HTR-8/SVneo (cell line): ENCODE data around the gene STK39.

ENCODE experiments used
- DNase-seq: peaks from one replicate; pipeline ENCODE4 v3.0.0; 2011; ENCODE audit warnings: low spot score, mixed read lengths; ENCODE audit not compliant: insufficient read length
- FAIRE-seq: peaks from 2 replicates; lab custom pipeline; 2011; peaks lifted over from hg19 to GRCh38; lab: Jason Lieb, UNC

The STK39 gene

DNA sequence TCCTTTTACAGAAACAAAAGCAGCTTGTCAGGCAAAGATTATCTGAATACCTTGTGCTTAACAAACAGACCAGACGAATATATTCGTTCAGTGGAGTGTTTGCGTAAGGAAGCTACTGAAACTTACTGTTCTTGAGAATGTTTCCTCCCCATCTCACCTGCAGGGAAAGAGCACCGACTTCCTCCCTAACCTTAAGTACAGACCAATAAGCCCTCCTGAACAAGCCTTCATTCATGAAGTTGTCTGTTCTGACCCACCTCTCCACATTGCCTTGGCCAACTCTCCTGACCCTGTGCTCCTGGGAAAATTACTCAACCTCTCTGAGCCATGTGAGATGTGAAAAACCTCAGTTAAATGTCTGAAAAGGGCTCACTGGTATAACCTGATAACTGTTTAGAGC lies 35.2 kb downstream of the STK39 start:
- FAIRE-seq (no peak), DNase-seq (no peak)

DNA sequence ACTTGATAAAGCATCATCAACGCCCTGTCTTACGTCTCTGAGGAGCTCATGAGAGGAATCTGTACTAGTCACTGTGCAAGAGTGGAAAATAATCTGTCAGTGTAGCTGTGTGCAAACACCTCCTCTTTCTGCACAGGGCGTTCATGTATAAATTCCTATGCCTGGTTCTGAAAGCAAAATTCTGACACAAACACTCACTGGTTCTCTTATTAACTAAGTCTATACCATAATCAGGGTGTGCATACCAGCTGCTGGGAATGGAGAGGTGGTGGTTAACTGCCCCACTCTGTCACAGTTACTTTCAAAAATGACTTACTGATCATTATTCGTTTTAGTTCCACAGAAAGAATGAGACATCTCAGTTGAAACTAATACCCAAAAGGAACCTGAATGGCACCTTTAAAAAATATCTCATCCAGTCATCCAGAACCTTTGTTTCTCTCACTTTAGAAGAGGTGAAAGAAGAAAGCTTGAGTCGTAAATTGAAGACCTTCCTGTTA lies 35.7 kb downstream of the STK39 start:
- DNase-seq, result no peak
- FAIRE-seq, result no peak

- DNase-seq (peak; percentile 82), FAIRE-seq (no peak)
These were observed 36.4 kb downstream of the STK39 start for GRCh38 chr2:168210895-168211570.

- DNase-seq (no peak), FAIRE-seq (no peak)
These were observed 37.0 kb downstream of the STK39 start for GRCh38 chr2:168210216-168210894.

DNA sequence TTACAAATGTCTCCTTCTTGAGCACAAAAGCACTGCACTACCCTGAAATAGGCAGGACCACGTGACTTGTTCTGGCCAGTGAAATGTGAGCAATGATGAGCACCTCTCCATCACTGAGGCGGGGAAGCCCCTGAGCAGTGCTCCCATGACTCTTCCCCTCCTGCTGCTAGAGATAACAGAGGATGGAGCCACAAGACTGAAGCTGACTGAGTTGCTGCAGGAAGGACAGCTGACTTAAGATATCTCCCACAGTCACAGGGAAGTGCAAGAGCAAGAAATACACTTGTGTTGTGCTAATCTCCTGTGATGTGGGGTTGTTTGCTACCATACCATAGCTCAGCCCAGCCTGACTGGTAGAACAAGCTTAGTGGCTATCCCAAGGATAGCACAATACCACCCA lies 38.7 kb downstream of the STK39 start:
- FAIRE-seq (no peak), DNase-seq (no peak)

DNA sequence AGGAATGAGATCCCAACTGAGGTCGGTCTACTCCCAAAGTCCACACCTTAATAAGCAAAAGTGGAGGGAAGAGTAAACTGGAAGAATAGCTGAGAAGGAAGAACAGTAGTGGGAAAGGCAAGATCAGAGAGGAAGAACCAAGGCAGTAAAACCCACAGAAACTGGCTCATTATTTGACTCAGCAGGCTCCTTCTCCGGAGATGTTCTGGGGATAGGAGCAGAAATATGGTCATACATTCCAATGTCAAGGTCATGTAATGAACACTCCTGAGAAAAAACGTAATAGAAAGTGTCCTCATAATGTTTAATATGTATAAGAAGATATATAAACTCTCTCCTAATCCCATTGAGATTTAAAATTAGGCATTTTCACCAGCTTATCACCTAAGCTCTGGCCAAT lies 39.5 kb downstream of the STK39 start:
- FAIRE-seq, result no peak
- no peak for DNase-seq

DNA sequence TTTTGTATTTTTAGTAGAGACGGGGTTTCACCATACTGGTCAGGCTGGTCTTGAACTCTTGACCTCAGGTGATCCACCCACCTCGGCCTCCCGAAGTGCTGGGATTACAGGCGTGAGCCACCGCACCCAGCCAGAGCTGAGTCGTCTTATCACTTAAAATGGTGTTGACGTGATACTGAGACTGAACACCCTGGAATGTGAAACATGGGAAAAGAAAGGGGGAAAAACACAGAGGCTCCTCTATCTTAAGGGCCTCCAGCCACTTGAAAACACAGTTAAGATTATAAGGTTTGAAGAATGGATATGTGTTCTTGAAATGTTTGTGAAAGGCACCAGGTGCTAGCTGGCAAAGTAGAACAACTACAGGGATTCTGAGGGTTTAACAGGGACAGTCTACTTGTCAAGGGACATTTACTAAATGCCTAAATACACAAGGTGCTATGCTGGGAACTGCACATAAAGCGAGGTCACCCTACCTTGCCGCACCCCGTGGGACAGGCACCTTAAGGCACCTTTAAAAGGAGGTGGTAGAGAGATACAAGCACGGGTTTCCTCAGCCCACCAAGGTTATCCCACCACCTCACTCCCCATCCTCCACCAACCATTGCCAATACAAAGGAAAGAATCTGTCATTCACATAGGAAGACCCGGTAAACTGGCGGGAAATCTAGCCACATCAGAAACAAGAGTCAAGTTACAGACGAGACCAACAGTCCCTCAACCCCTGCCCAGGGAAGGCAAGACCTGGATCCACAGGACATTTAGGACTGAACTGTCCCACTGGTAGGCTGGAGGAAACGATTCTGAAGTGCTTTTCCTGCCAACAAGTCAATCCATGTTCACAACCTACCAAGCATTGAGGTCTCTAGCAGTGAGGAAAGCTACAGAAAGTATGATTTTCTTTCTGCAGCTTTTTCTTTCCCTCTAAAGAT lies 43.4 kb downstream of the STK39 start:
- FAIRE-seq, result no peak

GRCh38 chr2:168201584-168202116 lies 45.7 kb downstream of the STK39 start:
- no peak for FAIRE-seq
- DNase-seq, result no peak

More for the DNA sequence above, 43.4 kb downstream of the STK39 start:
- DNase-seq, result no peak

GRCh38 chr2:168200930-168201583 lies 46.3 kb downstream of the STK39 start:
- FAIRE-seq (no peak), DNase-seq (no peak)

- FAIRE-seq, result no peak
- no peak for DNase-seq
These were observed 48.8 kb downstream of the STK39 start for GRCh38 chr2:168198476-168199207.

DNA sequence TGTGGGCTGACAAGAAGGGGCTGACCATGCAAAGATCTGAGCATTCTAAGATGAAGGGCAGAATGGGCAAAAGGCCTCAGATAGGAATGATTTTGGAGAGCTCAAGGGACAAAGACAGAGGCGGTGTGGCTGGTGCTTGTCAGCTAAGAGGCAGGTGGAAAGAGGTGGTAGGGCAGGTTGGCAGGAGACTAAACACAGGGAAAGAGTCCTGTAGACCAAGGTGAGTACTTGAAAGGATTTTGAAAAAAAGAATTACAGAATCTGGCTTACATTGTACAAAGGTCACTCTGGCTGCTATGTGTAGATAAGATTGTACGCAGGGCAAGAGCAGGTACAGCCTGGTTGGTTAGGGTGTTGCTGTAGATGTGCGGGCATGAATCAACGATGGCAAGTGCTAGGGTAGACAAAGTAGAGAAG lies 50.6 kb downstream of the STK39 start:
- FAIRE-seq (no peak), DNase-seq (no peak)

DNA sequence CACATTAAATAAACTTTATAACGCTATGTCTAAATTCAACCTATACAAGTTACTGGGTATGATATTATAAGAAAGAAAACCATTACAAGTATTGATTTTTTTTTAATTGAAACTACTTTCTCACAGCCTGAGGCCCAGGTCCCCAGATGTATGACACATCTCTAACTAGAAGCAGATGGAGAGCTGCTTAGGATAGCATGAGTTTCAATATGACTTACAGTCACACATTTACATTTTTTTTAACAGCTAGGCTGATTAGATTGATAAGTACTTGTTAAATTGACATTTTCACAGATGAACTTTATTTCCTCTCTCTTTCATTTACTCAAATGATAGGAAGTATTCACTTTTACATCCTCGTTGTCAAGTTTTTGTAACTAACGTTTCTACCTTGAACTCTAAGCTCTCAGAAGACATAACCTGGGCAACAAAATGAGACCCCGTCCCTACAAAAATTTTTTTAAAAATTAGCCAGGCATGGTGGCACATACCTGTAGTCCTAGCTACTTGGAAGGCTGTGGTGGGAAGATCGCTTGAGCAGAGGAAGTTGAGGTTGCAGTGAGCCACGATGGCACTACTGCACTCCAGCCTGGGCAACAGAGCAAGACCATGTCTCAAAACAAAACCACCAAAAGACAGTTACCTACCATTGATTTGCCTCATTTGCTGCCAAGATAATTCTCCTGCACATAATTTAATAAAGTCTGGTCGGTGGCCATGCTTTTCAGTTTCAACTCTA lies 52.4 kb downstream of the STK39 start:
- no peak for FAIRE-seq
- no peak for DNase-seq

DNA sequence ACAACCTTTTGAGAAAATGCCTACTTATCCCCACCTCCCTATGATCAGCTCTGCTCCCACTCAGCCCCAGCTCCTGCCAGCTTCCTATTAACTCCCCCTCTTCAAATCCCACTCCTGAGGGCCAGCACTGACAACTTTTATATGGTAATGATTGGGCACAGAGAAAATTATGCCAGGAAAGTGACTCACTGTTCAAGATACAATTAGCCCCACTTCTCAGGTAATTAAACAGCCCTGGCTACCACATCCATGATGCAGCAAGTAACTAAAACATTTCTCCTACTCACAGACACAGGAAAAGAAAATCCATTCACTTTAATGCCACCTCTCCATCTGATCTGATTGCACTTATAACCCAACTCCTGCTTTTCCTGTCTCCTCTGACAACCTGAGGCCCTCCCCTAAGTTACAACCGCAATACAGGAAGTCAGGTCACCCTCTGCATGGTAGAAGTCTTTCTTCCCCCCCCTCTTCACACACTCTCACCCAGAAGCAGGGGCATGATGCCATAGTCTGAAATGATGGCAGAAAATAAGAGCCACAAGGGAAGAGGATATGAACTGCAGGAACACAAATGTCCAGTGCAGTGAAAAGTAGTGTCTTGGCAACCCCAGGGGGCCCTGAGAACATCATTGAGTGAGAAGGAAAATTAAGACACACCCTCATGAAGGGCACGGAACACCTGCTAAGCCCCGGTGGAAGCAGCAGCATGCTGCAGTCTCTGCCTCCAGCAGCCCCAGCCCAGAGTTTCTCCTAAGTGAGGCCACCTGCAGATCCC lies 54.4 kb downstream of the STK39 start:
- FAIRE-seq, result no peak
- peak; percentile 33 for DNase-seq

DNA sequence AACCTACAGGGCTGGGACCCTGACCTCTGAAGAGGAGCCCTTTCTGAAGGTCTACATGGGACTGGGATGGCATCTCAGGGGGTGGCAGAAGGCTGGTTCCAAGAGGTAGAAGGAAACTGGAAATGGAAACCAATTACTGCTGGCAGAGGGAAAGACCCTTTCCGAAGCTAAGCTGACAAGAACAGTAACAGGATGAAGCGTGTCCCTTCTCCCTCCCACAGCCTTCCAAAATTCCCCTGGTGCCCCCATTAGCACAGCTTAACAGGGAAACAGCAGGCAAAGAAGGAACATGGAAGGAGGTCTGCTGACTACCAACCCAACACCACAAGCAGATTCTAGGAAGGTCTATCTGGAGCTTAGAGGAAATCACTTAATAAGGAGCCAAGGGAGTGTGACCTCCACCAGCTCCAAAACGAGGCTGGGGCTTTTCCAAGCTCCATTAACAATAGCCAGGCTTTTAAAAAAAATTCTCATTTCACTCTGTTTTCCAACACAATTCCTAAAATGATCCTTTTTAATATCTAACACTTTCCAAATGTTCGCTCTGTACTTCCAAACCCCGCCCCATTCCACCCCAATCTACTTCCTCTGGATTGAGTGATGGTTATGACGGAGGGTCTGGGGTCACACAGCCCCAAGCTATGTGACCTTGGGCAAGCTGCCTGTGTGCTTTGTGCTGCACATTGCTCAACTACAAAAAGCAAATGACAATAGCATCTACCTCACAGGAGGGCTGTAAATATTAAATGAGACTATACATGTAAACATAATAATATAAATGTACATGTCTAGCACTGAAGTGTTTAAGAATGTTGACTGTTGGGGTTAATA lies 55.2 kb downstream of the STK39 start:
- DNase-seq, result no peak
- FAIRE-seq, result no peak

- DNase-seq, result no peak
- FAIRE-seq, result no peak
These were observed 56.6 kb downstream of the STK39 start for GRCh38 chr2:168190590-168191336.

GRCh38 chr2:168189835-168190569 lies 57.4 kb downstream of the STK39 start:
- FAIRE-seq (no peak), DNase-seq (peak; percentile 32)
